Natural killer cell treated with Interleukin-12 subunit alpha and Interleukin-12 subunit beta and Interleukin-15 and Interleukin-18, amount 100 ng/mL, for 72 hours (primary cell): ENCODE data around the gene ETV3. TPM values are rescaled to one million over a fixed set of nuclear protein-coding genes. Genes with fewer than 3 reads are reported as not detected.
"Not testable (repeated sequence)": the region's sequence is repeated elsewhere in the genome, so short reads cannot be mapped to it uniquely, and the experiment has no call there.

ENCODE experiments used
- ATAC-seq, 2 donors: fragments of 150-1000 bp; cut with Tn5 transposase in 1 of 2; sonication (Bioruptor Pico), chemical (Tn5 transposase) in 1 of 2; 2 replicates each; pipeline ENCODE4 v1.10.0; 2021
- DNase-seq: peaks from one replicate; pipeline ENCODE4 v3.0.0; 2022; ENCODE audit warnings: low spot score
- H3K27ac Mint-ChIP-seq, 2 donors: 1 replicate in 1 of 2; 2 replicates in 1 of 2; pipeline ENCODE4 v1.8.0; 2022; ENCODE audit warnings: mixed read lengths in 2 of 2, mild to moderate bottlenecking in 1 of 2, moderate library complexity in 1 of 2
- H3K27me3 Mint-ChIP-seq, 2 donors: 1 replicate in 1 of 2; 2 replicates in 1 of 2; pipeline ENCODE4 v1.8.0; 2022; ENCODE audit warnings: mixed read lengths in 2 of 2
- H3K36me3 Mint-ChIP-seq: one replicate; pipeline ENCODE4 v1.8.0; 2022; ENCODE audit warnings: mixed read lengths
- H3K4me1 Mint-ChIP-seq, 2 donors: 1 replicate in 1 of 2; 2 replicates in 1 of 2; pipeline ENCODE4 v1.8.0; 2022; ENCODE audit warnings: low read depth in 2 of 2, mixed read lengths in 2 of 2, mild to moderate bottlenecking in 1 of 2
- H3K4me3 Mint-ChIP-seq: one replicate; pipeline ENCODE4 v1.8.0; 2022; ENCODE audit warnings: mixed read lengths
- H3K9me3 Mint-ChIP-seq: 2 replicates; pipeline ENCODE4 v1.8.0; 2022; ENCODE audit warnings: mixed read lengths
- total RNA-seq, 2 donors: library from RNA; stranded (reverse); gene quantifications; one replicate each; pipeline ENCODE4 v1.2.3, GENCODE V29; 2022

Gene ETV3
- total RNA-seq, 2 donors from 2014 or later, result 45.8 to 63.0 TPM

GRCh38 chr1:157110686-157111085 lies 27.5 kb downstream of the ETV3 start:
- no peaks in the 10 kb centered on the region for H3K9me3 Mint-ChIP-seq
- DNase-seq (no peak), ATAC-seq (no peak)
- H3K27ac Mint-ChIP-seq, result peak overlapping the region in 1 of 2 donors; percentile 63
- H3K4me1 Mint-ChIP-seq, result peaks cover 37 to 55% of the 10 kb centered on the region in 2 donors
- peaks cover 5% of the 10 kb centered on the region for H3K36me3 Mint-ChIP-seq
- H3K27me3 Mint-ChIP-seq, result peaks cover 6 to 27% of the 10 kb centered on the region in 2 donors
- no peak overlapping the region for H3K4me3 Mint-ChIP-seq

DNA sequence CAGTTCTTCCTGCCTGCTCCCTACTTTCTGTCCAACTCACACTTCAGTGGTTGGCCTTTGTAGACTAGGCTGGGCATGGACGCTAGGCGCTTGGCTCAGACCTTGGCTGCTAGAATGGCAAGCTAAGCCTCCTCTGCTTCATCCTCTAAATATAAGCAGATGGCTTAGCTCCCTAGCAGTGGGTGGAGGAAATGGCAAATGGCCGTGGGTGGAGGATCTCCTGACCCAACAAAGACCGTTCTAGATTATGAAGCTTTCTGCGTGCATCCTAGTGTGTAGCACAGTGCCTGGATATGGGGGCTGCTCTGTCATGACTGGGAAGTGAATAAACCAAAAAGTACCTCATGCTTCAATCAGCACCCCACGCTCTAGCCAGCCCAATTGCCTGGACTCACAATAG lies 28.2 kb downstream of the ETV3 start:
- Mint-ChIP-seq H3K27ac (peak overlapping the region in 1 of 2 donors; percentile 62), H3K9me3 (no peaks in the 10 kb centered on the region), H3K4me3 (no peak overlapping the region), H3K4me1 (peaks cover 43 to 58% of the 10 kb centered on the region in 2 donors), H3K27me3 (peaks cover 6 to 30% of the 10 kb centered on the region in 2 donors), H3K36me3 (peaks cover 5% of the 10 kb centered on the region)
- DNase-seq, result no peak
- ATAC-seq, result no peak

- no peak for ATAC-seq
- H3K27me3 Mint-ChIP-seq, result peaks cover 6 to 30% of the 10 kb centered on the region in 2 donors
- H3K27ac Mint-ChIP-seq, result peak overlapping the region; percentile 90 to 93
Measured at GRCh38 chr1:157108448-157108847, 29.7 kb downstream of the ETV3 start.

GRCh38 chr1:157107702-157108101 lies 30.5 kb downstream of the ETV3 start:
- H3K4me3 Mint-ChIP-seq, result peak overlapping the region; percentile 11
- peaks cover 59 to 77% of the 10 kb centered on the region in 2 donors for H3K4me1 Mint-ChIP-seq
- H3K9me3 Mint-ChIP-seq, result no peaks in the 10 kb centered on the region
- peaks cover 5% of the 10 kb centered on the region for H3K36me3 Mint-ChIP-seq
- peaks cover 6 to 26% of the 10 kb centered on the region in 2 donors for H3K27me3 Mint-ChIP-seq
- DNase-seq (no peak), ATAC-seq (no peak)
- peak overlapping the region; percentile 90 to 93 for H3K27ac Mint-ChIP-seq

More at GRCh38 chr1:157108448-157108847, 29.7 kb downstream of the ETV3 start:
- Mint-ChIP-seq H3K36me3 (peaks cover 5% of the 10 kb centered on the region), H3K4me1 (peaks cover 55 to 72% of the 10 kb centered on the region in 2 donors), H3K4me3 (no peak overlapping the region), H3K9me3 (no peaks in the 10 kb centered on the region)
- no peak for DNase-seq

- Mint-ChIP-seq H3K36me3 (peaks cover 5% of the 10 kb centered on the region), H3K9me3 (no peaks in the 10 kb centered on the region), H3K27me3 (peaks cover 4 to 17% of the 10 kb centered on the region in 2 donors), H3K4me1 (peaks cover 56 to 74% of the 10 kb centered on the region in 2 donors), H3K4me3 (peak overlapping the region; percentile 79), H3K27ac (peak overlapping the region; percentile 90 to 93)
- ATAC-seq (no peak), DNase-seq (no peak)
Measured at GRCh38 chr1:157106813-157107189, 31.4 kb downstream of the ETV3 start.

DNA sequence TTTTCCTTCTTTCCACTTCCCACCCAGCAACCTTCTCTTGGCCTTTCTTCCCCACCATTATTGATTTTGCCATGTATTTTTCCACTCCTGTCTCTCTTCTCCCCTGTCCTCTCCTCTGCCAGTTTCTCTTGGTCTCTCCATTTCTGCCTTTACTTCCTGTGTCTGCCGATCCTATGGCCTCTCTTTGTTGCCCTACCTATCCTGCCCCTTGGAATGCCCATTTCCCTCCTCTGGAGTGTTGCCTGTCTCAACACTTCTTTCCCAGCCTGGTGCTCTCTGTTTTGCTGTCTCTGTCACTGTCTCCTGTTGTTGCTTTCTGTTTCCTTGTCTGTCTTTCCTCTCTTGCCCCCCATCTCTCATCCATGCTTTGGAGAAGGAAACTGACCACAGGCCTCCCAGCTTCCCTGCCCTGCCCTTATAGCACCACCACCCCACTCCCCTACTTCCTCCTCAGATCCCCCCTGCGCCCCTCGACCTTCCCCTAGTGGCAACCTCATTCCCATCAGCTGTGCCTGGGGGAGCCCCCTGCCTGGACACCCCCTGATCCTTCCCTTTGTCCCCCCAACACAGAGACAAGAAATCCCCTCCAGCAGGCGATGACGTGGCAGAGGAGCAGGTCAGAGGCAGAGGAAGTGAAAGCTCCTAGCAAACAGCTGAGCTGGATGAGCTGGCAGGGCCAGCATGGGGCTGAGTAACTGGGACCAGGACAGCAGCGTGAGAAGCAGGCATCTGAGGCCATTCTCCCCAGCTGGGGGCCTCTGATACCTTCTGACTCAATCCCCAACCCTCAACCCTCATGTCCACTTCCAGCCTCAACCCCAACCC lies 32.0 kb downstream of the ETV3 start:
- DNase-seq, result peak; percentile 89
- ATAC-seq, result peak; percentile 94 to 95
- Mint-ChIP-seq H3K27ac (peak overlapping the region; percentile 90 to 93), H3K27me3 (peaks cover 4 to 17% of the 10 kb centered on the region in 2 donors), H3K4me1 (peaks cover 56 to 70% of the 10 kb centered on the region in 2 donors), H3K36me3 (peaks cover 5% of the 10 kb centered on the region), H3K9me3 (no peaks in the 10 kb centered on the region), H3K4me3 (peak overlapping the region; percentile 79)

DNA sequence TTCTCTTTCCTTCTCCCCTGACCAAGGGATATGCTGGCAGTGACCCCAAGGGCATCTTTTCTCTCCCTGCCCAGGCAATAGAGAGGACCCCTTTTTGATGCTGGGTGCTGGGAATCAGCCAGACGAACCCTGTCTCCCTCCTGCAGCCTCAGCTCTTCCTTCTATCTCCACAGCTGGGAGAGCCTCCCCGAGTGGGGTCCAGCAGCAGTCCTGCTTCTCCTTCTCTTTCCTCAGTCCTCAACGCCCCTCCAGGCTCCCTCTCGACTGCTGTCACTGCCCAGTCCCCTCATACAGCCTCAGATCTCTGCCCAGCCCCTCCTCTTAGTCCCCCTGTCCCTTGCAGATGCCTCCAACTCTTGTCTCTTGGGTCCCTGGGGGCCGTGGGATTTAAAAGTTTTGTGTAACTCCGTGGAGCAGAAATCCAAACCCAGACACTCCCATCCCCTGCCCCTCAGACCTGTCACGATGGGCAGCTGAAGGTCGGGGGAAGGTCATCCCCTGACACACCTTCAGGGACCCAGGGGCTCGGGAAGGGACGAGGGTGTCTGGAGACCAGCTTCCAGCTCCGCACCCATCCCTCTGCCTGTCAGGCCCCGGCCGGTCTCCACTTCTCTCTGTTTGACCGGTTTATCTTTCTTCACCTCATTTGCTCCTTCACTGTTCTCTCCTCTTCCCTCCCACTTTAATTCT lies 32.8 kb downstream of the ETV3 start:
- DNase-seq (no peak), ATAC-seq (no peak)
- H3K27ac Mint-ChIP-seq, result peak overlapping the region; percentile 90 to 93
- peak overlapping the region; percentile 79 for H3K4me3 Mint-ChIP-seq
- H3K27me3 Mint-ChIP-seq, result peaks cover 4 to 17% of the 10 kb centered on the region in 2 donors
- no peaks in the 10 kb centered on the region for H3K9me3 Mint-ChIP-seq
- peaks cover 5% of the 10 kb centered on the region for H3K36me3 Mint-ChIP-seq
- H3K4me1 Mint-ChIP-seq, result peaks cover 56 to 69% of the 10 kb centered on the region in 2 donors

DNA sequence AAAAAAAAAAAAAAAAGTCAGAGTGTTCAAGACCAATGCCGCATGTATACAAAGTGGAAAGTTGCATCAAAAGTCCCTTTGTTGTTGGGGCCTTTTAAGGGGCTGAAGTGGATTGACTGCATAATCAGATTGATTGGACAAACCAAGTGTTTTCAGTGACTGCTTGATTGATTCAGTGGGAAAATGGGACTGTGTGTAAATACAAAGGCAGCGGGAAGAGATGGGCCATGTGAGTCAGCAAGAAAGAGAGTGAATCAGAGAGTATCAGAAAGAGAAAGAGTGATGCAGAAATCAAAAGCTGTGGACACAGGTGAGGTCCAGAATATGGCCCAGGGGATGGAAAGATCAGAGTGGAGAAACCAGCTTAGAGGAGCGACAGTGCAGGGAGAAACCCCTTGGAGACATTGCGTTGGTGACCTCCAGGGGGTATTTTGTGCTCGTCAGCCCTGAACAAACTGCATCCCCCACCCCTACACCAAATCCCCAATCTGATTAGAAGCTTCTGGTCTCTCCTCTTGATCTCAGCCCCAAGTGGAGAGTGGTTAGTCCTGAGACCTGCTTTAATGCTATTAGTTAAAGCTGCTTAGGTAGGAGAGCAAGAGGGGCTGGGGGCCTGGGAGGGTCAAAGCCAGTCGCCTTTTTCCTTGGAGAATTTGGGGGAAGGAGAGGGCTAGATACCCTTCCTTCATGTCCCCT lies 33.4 kb downstream of the ETV3 start:
- Mint-ChIP-seq H3K27me3 (peaks cover 4 to 17% of the 10 kb centered on the region in 2 donors), H3K4me3 (peak overlapping the region; percentile 50), H3K36me3 (peaks cover 5% of the 10 kb centered on the region), H3K9me3 (no peaks in the 10 kb centered on the region), H3K27ac (peak overlapping the region; percentile 90 to 93), H3K4me1 (peaks cover 56 to 64% of the 10 kb centered on the region in 2 donors)
- ATAC-seq (no peak), DNase-seq (no peak)

GRCh38 chr1:157103268-157103667 lies 34.9 kb downstream of the ETV3 start:
- H3K4me1 Mint-ChIP-seq, result peaks cover 51 to 74% of the 10 kb centered on the region in 2 donors
- H3K27me3 Mint-ChIP-seq, result peaks cover 4 to 12% of the 10 kb centered on the region in 2 donors
- H3K4me3 Mint-ChIP-seq, result peak overlapping the region; percentile 46
- no peaks in the 10 kb centered on the region for H3K9me3 Mint-ChIP-seq
- no peak for DNase-seq
- no peak for ATAC-seq
- peaks cover 5% of the 10 kb centered on the region for H3K36me3 Mint-ChIP-seq
- peak overlapping the region; percentile 90 to 93 for H3K27ac Mint-ChIP-seq

- peaks cover 0 to 7% of the 10 kb centered on the region in 2 donors for H3K27me3 Mint-ChIP-seq
- H3K36me3 Mint-ChIP-seq, result peaks cover 4% of the 10 kb centered on the region
- H3K9me3 Mint-ChIP-seq, result no peaks in the 10 kb centered on the region
- no peak overlapping the region for H3K4me3 Mint-ChIP-seq
- peaks cover 34 to 61% of the 10 kb centered on the region in 2 donors for H3K4me1 Mint-ChIP-seq
- DNase-seq (no peak), ATAC-seq (no peak)
- H3K27ac Mint-ChIP-seq, result peak overlapping the region in 1 of 2 donors; percentile 45
Measured at GRCh38 chr1:157101149-157101548, 37.0 kb downstream of the ETV3 start.

DNA sequence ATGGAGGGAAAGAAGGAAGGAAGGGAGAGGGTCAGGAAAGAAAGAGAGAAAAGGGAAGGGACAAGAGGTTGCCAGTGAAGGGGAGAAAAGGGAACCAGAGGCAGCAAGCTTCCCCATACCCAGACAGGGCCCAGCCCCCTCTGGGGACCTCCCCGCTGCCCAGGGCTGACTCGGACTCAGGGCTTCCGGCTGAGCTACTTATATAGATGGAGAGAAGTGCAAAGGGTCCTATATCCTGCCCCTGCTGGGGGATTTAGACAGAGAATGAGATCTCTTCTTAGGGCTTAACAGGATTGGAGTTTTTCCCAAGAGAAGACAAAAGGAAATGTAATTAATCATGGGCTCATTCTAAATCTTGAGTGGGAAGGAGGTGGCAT lies 38.6 kb downstream of the ETV3 start, which contains the start of gene ETV3L:
Gene ETV3L (minus strand): TSS at position 176 of the 377 bp plus-strand sequence. CDS start 285 bp downstream, outside the sequence.
- Mint-ChIP-seq H3K27ac (peak within 1 kb of the TSS in 1 of 2 donors; percentile 86), H3K4me3 (peak within 1 kb of the TSS; percentile 6)

GRCh38 chr1:157098987-157099632 lies 39.1 kb downstream of the ETV3 start:
- DNase-seq, H3K36me3 Mint-ChIP-seq, H3K9me3 Mint-ChIP-seq, H3K27me3 Mint-ChIP-seq: not testable (repeated sequence)
- H3K4me1 Mint-ChIP-seq, result peaks cover 15 to 48% of the 10 kb centered on the region in 2 donors
- H3K27ac Mint-ChIP-seq, result peak overlapping the region in 1 of 2 donors; percentile 86
- H3K4me3 Mint-ChIP-seq, result peak overlapping the region; percentile 6
- peak; percentile 50 to 53 for ATAC-seq

More for the DNA sequence above, 38.6 kb downstream of the ETV3 start, which contains the start of gene ETV3L:
- no peaks in the 10 kb centered on the region for H3K36me3 Mint-ChIP-seq
- DNase-seq (no peak), ATAC-seq (no peak)
- H3K9me3 Mint-ChIP-seq, result no peaks in the 10 kb centered on the region
- peaks cover 20 to 51% of the 10 kb centered on the region in 2 donors for H3K4me1 Mint-ChIP-seq
- no peaks in the 10 kb centered on the region for H3K27me3 Mint-ChIP-seq

DNA sequence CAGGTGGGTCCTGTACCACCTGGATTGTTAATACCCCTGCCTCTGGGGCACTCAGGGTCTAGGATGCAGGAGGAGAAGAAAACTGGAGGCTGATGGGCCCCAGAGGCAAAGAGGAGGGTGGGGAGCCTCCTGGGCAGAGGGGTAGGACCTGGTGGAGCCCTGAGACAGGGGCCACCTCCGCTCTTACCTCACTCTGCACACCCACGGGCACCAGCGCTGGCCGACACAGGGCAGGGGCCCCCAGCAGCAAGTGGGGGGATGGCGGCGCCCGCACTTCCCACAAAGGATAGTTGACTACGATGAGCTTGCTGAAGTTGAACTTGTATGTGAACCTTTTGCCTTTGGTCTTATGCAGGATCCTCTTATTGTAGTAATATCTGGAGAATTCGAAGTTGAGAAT lies 39.7 kb downstream of the ETV3 start:
- ATAC-seq (peak in 1 of 2 donors; percentile 15), DNase-seq (no peak)
- Mint-ChIP-seq H3K4me1 (peaks cover 12 to 45% of the 10 kb centered on the region in 2 donors), H3K27ac (peak overlapping the region in 1 of 2 donors; percentile 86), H3K4me3 (peak overlapping the region; percentile 6), H3K9me3 (no peaks in the 10 kb centered on the region), H3K36me3 (no peaks in the 10 kb centered on the region), H3K27me3 (no peaks in the 10 kb centered on the region)
